K562 (cell line): ENCODE results near the gene TCF3. TPM values are rescaled to one million over a fixed set of nuclear protein-coding genes. Genes with fewer than 3 reads are reported as not detected.

Source experiments
- ATAC-seq: fragments of 200-7000 bp; cut with Tn5 transposase; 3 replicates; pipeline ENCODE4 v1.9.1; 2020; ENCODE audit warnings: moderate library complexity
- BruUV-seq: library from RNA; stranded (reverse); fragments of 400-500 nt; replicated peaks from 2 replicates; lab custom pipeline; 2021; lab: Mats Ljungman, UMichigan
- CTCF ChIA-PET: fragments of 300-600 bp; formaldehyde crosslinking; extraction: SDS; loops from one replicate; lab custom pipeline; 2021; ENCODE audit warnings: low intra/inter-chr PET ratio; lab: Yijun Ruan, JAX
- POLR2A ChIA-PET: fragments of 300-600, 350-650 bp; sonication (Branson Sonifier 250); formaldehyde crosslinking; extraction: SDS; loops from one replicate; lab custom pipeline; 2021; ENCODE audit warnings: antibody characterized with exemption, inconsistent platforms; lab: Yijun Ruan, JAX
- DNase-seq, 4 experiments: peaks; one replicate each; pipeline versions ENCODE4 v3.0.0 to v3.0.0-alpha.2; 2011 to 2018; ENCODE audit warnings: low spot score in 3 of 4, mixed read lengths in 3 of 4; ENCODE audit errors: extremely low read depth in 1 of 4
- FAIRE-seq: peaks from 2 replicates; lab custom pipeline; 2011; peaks lifted over from hg19 to GRCh38; lab: Jason Lieb, UNC
- H2AFZ ChIP-seq: 2 replicates; pipeline ENCODE4 v1.6.0; 2011; ENCODE audit warnings: low read depth, low read length, control low read depth, inconsistent platforms
- H3K27ac ChIP-seq: fragments of 200-600 bp; 3 replicates; pipeline ENCODE4 v1.8.0; 2011; ENCODE audit warnings: low read depth, mild to moderate bottlenecking, control low read depth, inconsistent platforms, low read length, moderate library complexity, mixed read lengths; ENCODE audit errors: extremely low read depth
- H3K27me3 ChIP-seq, 2 experiments: fragments of 300-600 bp in 1 of 2; 2 replicates in 1 of 2; 3 replicates in 1 of 2; pipeline versions ENCODE4 v1.6.0 to v1.8.0; 2011; ENCODE audit warnings: inconsistent platforms in 2 of 2, low read length in 2 of 2, mild to moderate bottlenecking in 1 of 2, mixed read lengths in 1 of 2, moderate library complexity in 1 of 2; ENCODE audit not compliant: control insufficient read depth in 2 of 2, insufficient read depth in 2 of 2
- H3K36me3 ChIP-seq: fragments of 300-600 bp; 3 replicates; pipeline ENCODE4 v1.8.0; 2011; ENCODE audit warnings: mild to moderate bottlenecking, low read length, inconsistent platforms; ENCODE audit not compliant: control insufficient read depth, insufficient read depth
- H3K4me1 ChIP-seq, 2 experiments: fragments of 200-600 bp in 1 of 2; replicated peaks in 1 of 2; 2 replicates in 1 of 2; 3 replicates in 1 of 2; pipeline versions ENCODE4 v1.5.1 to v1.8.0; 2011; ENCODE audit warnings: inconsistent platforms in 2 of 2, low read length in 2 of 2, mild to moderate bottlenecking in 1 of 2, mixed read lengths in 1 of 2, moderate library complexity in 1 of 2; ENCODE audit not compliant: control insufficient read depth in 2 of 2, insufficient read depth in 2 of 2
- H3K4me2 ChIP-seq: 2 replicates; pipeline ENCODE4 v1.6.1; 2011; ENCODE audit warnings: low read length, control low read depth, inconsistent platforms, mixed read lengths; ENCODE audit not compliant: insufficient read depth
- H3K4me3 ChIP-seq: fragments of 200-600 bp; sonication (generic), shearing (Covaris generic); 2 replicates; pipeline ENCODE4 v1.5.1; 2016; ENCODE audit warnings: control low read depth, inconsistent platforms
- H3K79me2 ChIP-seq: fragments of 200-600 bp; 3 replicates; pipeline ENCODE4 v1.8.0; 2011; ENCODE audit warnings: low read length, inconsistent platforms; ENCODE audit not compliant: control insufficient read depth, insufficient read depth
- H3K9ac ChIP-seq, 2 experiments: 2 replicates each; pipeline versions ENCODE4 v1.6.0 to v1.6.1; 2011; ENCODE audit warnings: low read depth in 2 of 2, low read length in 2 of 2, control low read depth in 1 of 2, inconsistent platforms in 1 of 2, mild to moderate bottlenecking in 1 of 2, mixed read lengths in 1 of 2; ENCODE audit not compliant: insufficient read depth in 1 of 2
- H3K9me1 ChIP-seq: one replicate; pipeline ENCODE4 v1.6.0; 2011; ENCODE audit warnings: inconsistent platforms, mild to moderate bottlenecking, low read length, moderate library complexity; ENCODE audit not compliant: control insufficient read depth, insufficient read depth
- H3K9me3 ChIP-seq: replicated peaks from 2 replicates; pipeline ENCODE4 v1.5.1; 2011; ENCODE audit warnings: low read depth, low read length, inconsistent platforms; ENCODE audit not compliant: control insufficient read depth, insufficient read depth
- H4K20me1 ChIP-seq: replicated peaks from 2 replicates; pipeline ENCODE4 v1.6.1; 2011; ENCODE audit warnings: low read length, inconsistent platforms, mixed read lengths; ENCODE audit not compliant: control insufficient read depth, insufficient read depth
- CTBP1 ChIP-seq: fragments of 450-650 bp; IDR thresholded peaks from 2 replicates; pipeline ENCODE4 v1.6.1; 2016; ENCODE audit warnings: borderline replicate concordance
- EP300 ChIP-seq: IDR thresholded peaks from 2 replicates; pipeline ENCODE4 v1.6.1; 2012; ENCODE audit warnings: low read length, improper control_type of control experiment
- FOSL1 ChIP-seq: fragments of 200-800 bp; sonication (Bioruptor generic); conservative IDR thresholded peaks from 2 replicates; pipeline ENCODE4 v1.6.1; 2016; ENCODE audit warnings: missing genetic modification characterization, missing compliant biosample characterization
- GATAD2B ChIP-seq: fragments of 450-650 bp; IDR thresholded peaks from 2 replicates; pipeline ENCODE4 v1.6.1; 2017; ENCODE audit warnings: mild to moderate bottlenecking, borderline replicate concordance
- HBP1 ChIP-seq: fragments of 450-650 bp; formaldehyde crosslinking; IDR thresholded peaks from 2 replicates; pipeline ENCODE4 v1.4.0; 2022; ENCODE audit warnings: missing genetic modification characterization
- PHF20 ChIP-seq: fragments of 450-650 bp; IDR thresholded peaks from 2 replicates; pipeline ENCODE4 v1.6.1; 2018; ENCODE audit not compliant: partially characterized antibody
- POLR2G ChIP-seq: fragments of 200-400 bp; formaldehyde crosslinking; IDR thresholded peaks from 2 replicates; pipeline ENCODE4 v1.6.1; 2017; ENCODE audit warnings: low read depth, mild to moderate bottlenecking, antibody characterized with exemption, low read length, moderate library complexity
- PRPF4 ChIP-seq: fragments of 200-400 bp; formaldehyde crosslinking; IDR thresholded peaks from one replicate; pipeline ENCODE4 v1.6.1; 2017; ENCODE audit warnings: low read length, low read depth, mild to moderate bottlenecking; ENCODE audit not compliant: insufficient read depth, poor library complexity, severe bottlenecking
- RBM15 ChIP-seq: fragments of 200-400 bp; formaldehyde crosslinking; IDR thresholded peaks from 2 replicates; pipeline ENCODE4 v1.6.1; 2018; ENCODE audit warnings: mild to moderate bottlenecking, low read length, moderate library complexity; ENCODE audit not compliant: insufficient read depth
- RBM22 ChIP-seq: fragments of 200-400 bp; formaldehyde crosslinking; IDR thresholded peaks from 2 replicates; pipeline ENCODE4 v1.6.1; 2018; ENCODE audit warnings: low read length, low read depth; ENCODE audit not compliant: poor library complexity, severe bottlenecking
- SMARCA4 ChIP-seq: fragments of 450-650 bp; IDR thresholded peaks from 2 replicates; pipeline ENCODE4 v1.6.1; 2016
- TCF7 ChIP-seq: sonication (generic); IDR thresholded peaks from 2 replicates; pipeline ENCODE4 v1.6.1; 2016; ENCODE audit warnings: antibody characterized with exemption, borderline replicate concordance
- THRAP3 ChIP-seq: fragments of 450-650 bp; IDR thresholded peaks from 2 replicates; pipeline ENCODE4 v1.6.1; 2016; ENCODE audit warnings: mild to moderate bottlenecking, inconsistent platforms, borderline replicate concordance
- ZBTB49 ChIP-seq: sonication (generic); formaldehyde crosslinking; IDR thresholded peaks from 2 replicates; pipeline ENCODE4 v1.8.0; 2022; ENCODE audit warnings: missing genetic modification reagents, mild to moderate bottlenecking, borderline replicate concordance
- ZNF668 ChIP-seq: fragments of 250-450 bp; sonication (Bioruptor Pico); IDR thresholded peaks from 2 replicates; pipeline ENCODE4 v1.8.0; 2022; ENCODE audit warnings: mild to moderate bottlenecking, inconsistent platforms
- WGBS: fragments of 100-300 bp; shearing (Covaris generic); methylation state at CpG from one replicate; pipeline ENCODE4 v1.1.6; 2016; ENCODE audit warnings: low coverage, mixed read lengths; ENCODE audit not compliant: insufficient coverage; ENCODE audit errors: missing lambda C conversion rate; 5-methylcytosine and 5-hydroxymethylcytosine counted together
- in situ Hi-C: fragments of 300-500 bp; cut with MboI; formaldehyde crosslinking; loops from 4 replicates; pipeline ENCODE4 v1.15.0; 2018; ENCODE audit warnings: inconsistent platforms, mixed read lengths
- intact Hi-C: fragments of 100-400 bp; cut with micrococcal nuclease; formaldehyde crosslinking; loops from 2 replicates; pipeline ENCODE4 v1.14.2; 2022
- polyA plus RNA-seq, 8 experiments: library from polyadenylated mRNA; depleted of rRNA in 4 of 8; stranded (reverse) in 5 of 8; unstranded in 3 of 8; fragments of >200 nt; fragmentation: Nextera tagmentation in 2 of 8; fragmentation: Illumina TruSeq in 1 of 8; extraction: Ambion mirVana in 2 of 8; extraction: Trizol in 1 of 8; gene quantifications; 2 replicates each; pipeline versions ENCODE4 v1.2.1 to v1.2.3, GENCODE V29; 2011 to 2014; ENCODE audit warnings: inconsistent platforms in 1 of 8, missing spikeins in 1 of 8
- total RNA-seq, 7 experiments: library from RNA; depleted of rRNA in 6 of 7; stranded (reverse); fragments of >200 nt in 6 of 7; fragmentation: Illumina TruSeq in 2 of 7; extraction: Trizol in 2 of 7; gene quantifications; 2 replicates each; pipeline versions ENCODE4 v1.2.1 to v1.2.3, GENCODE V29; 2011 to 2021; ENCODE audit warnings: low replicate concordance in 1 of 7
- TF ChIP-seq, protein P1 (sequence below): fragments of 450-650 bp; formaldehyde crosslinking; conservative IDR thresholded peaks from 2 replicates; pipeline ENCODE4 v1.4.0; 2022; ENCODE audit warnings: mild to moderate bottlenecking, missing genetic modification characterization

The TCF3 gene
- total and polyA plus RNA-seq, 9 of the 15 experiments (the other 6 are each of a cell fraction or from before 2014, with no cell fraction given): 5.6 to 259 (median 84.0) TPM

DNA sequence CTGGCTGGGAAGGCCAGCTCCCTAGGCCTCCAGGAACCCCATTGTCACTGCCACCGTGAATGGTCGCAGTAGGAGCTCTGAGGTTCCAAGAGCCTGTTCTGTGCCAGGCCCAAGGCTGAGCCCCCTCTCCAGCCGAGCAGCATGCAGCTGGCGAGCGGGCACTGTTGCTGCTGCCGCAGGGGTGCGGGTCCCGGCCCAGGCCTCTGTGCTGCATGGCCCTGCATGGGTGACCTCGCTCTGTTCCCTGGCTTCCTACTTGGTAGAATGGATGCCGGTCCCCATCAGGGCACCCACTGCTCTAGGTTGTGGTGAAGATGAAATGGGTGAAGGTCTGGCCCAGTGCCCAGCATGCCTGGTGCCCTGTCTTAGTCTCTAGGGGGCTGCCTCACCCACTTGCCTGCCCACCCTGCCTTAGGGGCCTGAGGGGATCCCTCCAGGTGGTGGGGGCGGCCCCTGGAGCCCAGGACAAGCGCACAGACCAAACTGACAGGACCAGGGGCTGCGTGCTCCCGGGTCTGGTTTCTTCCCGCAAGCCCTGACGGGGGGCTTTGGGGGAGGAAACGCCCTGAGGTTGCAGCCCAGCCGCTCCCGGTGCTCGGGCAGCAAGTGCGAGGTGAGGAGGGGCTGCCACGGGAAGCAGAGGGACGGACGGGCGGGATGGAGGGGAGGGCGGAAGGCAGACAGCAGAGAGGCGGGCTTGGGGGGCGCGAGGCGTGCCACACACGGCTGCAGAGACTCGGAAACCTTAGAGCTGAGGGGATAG is 38.4 kb downstream of the TCF3 start:
- H3K9ac ChIP-seq: no peak overlapping the region

More for the DNA sequence above, 38.4 kb downstream of the TCF3 start:
- CTCF ChIA-PET: no interaction called here
- Histone ChIP-seq H3K9me1 (no peaks in the 10 kb centered on the region), H3K27ac (no peak overlapping the region), H3K4me3 (no peak overlapping the region), H3K79me2 (no peaks in the 10 kb centered on the region), H3K27me3 (no peaks in the 10 kb centered on the region), H3K36me3 (peaks cover 92% of the 10 kb centered on the region), H2AFZ (no peak overlapping the region), H3K4me1 (peaks cover 0 to 53% of the 10 kb centered on the region in 2 experiments; a peak in 2 of 5 replicates), H3K9me3 (no peaks in the 10 kb centered on the region), H4K20me1 (no peaks in the 10 kb centered on the region), H3K4me2 (no peak overlapping the region)
- intact Hi-C loops: no loop called here
- 94% methylated on average over 15 of the region's 32 CpGs for WGBS
- BruUV-seq: no TSS peak
- DNase-seq (no peak), FAIRE-seq (no peak), ATAC-seq (no peak)
- POLR2A ChIA-PET: interaction anchor here (0.7 kb wide), 1 partner anchor 81 kb away, joined by 3 read pairs; no protein-coding TSS in a partner anchor
- in situ Hi-C loops: no loop called here
- TF ChIP-seq PRPF4 (no peak), GATAD2B (no peak), TCF7 (no peak), ZBTB49 (CRISPR knock-in tag) (no peak), CTBP1 (no peak), ZNF668 (no peak), FOSL1 (tag) (no peak), THRAP3 (no peak), POLR2G (peak; percentile 48), RBM22 (peak; percentile 59), RBM15 (no peak), EP300 (no peak), PHF20 (no peak), SMARCA4 (no peak), HBP1 (CRISPR knock-in tag) (no peak)
- TF ChIP-seq, protein P1, sequence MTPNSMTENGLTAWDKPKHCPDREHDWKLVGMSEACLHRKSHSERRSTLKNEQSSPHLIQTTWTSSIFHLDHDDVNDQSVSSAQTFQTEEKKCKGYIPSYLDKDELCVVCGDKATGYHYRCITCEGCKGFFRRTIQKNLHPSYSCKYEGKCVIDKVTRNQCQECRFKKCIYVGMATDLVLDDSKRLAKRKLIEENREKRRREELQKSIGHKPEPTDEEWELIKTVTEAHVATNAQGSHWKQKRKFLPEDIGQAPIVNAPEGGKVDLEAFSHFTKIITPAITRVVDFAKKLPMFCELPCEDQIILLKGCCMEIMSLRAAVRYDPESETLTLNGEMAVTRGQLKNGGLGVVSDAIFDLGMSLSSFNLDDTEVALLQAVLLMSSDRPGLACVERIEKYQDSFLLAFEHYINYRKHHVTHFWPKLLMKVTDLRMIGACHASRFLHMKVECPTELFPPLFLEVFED: no peak
